GM23338 (cell line): ENCODE results near the gene PTH1R.

Experiments used
- CREB1 ChIP-seq: fragments of 250-450 bp; sonication (Bioruptor Pico); IDR thresholded peaks from 2 replicates; pipeline ENCODE4 v1.5.0; 2020; ENCODE audit warnings: low read depth, mild to moderate bottlenecking, moderate library complexity
- CTCF ChIP-seq, 2 experiments: fragments of 200-600 bp in 1 of 2; sonication (generic) in 1 of 2; conservative IDR thresholded peaks; 2 replicates each; pipeline versions ENCODE4 v1.5.1 to v1.6.1; 2016 to 2017; ENCODE audit warnings: antibody characterized with exemption in 2 of 2, low read depth in 2 of 2, mild to moderate bottlenecking in 2 of 2, moderate library complexity in 1 of 2
- EZH2 ChIP-seq: fragments of 200-600 bp; sonication (generic); IDR thresholded peaks from one replicate; pipeline ENCODE4 v1.8.0; 2017; ENCODE audit warnings: antibody characterized with exemption, mild to moderate bottlenecking, low read depth; ENCODE audit not compliant: unreplicated experiment
- EZH2phosphoT487 ChIP-seq: fragments of 200-600 bp; sonication (generic); IDR thresholded peaks from one replicate; pipeline ENCODE4 v1.8.1; 2018; ENCODE audit warnings: antibody characterized with exemption; ENCODE audit not compliant: unreplicated experiment
- JUNB ChIP-seq: IDR thresholded peaks from one replicate; pipeline ENCODE4 v1.6.1; 2016; ENCODE audit warnings: antibody characterized with exemption; ENCODE audit not compliant: unreplicated experiment
- NANOG ChIP-seq: IDR thresholded peaks from 2 replicates; pipeline ENCODE4 v1.6.1; 2016; ENCODE audit warnings: antibody characterized with exemption, borderline replicate concordance
- POLR2AphosphoS5 ChIP-seq: IDR thresholded peaks from 2 replicates; pipeline ENCODE4 v1.6.1; 2016; ENCODE audit warnings: antibody characterized with exemption, low read depth
- REST ChIP-seq: IDR thresholded peaks from one replicate; pipeline ENCODE4 v1.6.1; 2018; ENCODE audit warnings: antibody characterized with exemption; ENCODE audit not compliant: unreplicated experiment

GRCh38 chr3:46831316-46831715 lies 46.2 kb upstream of the PTH1R start:
- TF ChIP-seq CTCF (conservative IDR thresholded peaks at IDR 0.05; ENCODE audit: low read depth in 2 of 2) (no peak), EZH2 (no peak), EZH2phosphoT487 (no peak), REST (no peak), JUNB (no peak), POLR2AphosphoS5 (no peak), CREB1 (CRISPR knock-in tag) (no peak), NANOG (no peak)
